NCI-H1417 treated with DMSO at 0.1 percent for 48 hours (cell line): ENCODE measurements around the gene LRTM2.

Source experiments
- DNase-seq: peaks from one replicate; lab custom pipeline; 2025; lab: John Stamatoyannopoulos, UW

The LRTM2 gene

GRCh38 chr12:1884651-1885050, 64.3 kb downstream of the LRTM2 start:
- DNase-seq: no peak

- no peak for DNase-seq
Observed at GRCh38 chr12:1885082-1885596, 64.8 kb downstream of the LRTM2 start.

GRCh38 chr12:1885599-1886245, 65.4 kb downstream of the LRTM2 start:
- DNase-seq: no peak
